ENCODE measurements around the gene DYRK3. TPM values are rescaled to one million over a fixed set of nuclear protein-coding genes. Genes with fewer than 3 reads are reported as not detected.

The DYRK3 gene
- total and polyA plus RNA-seq, 9 of the 15 experiments (the other 6 are each of a cell fraction or from before 2014, with no cell fraction given) = 4.5 to 33.7 (median 25.7) TPM

GRCh38 chr1:206635080-206635977 is at the start of gene DYRK3 (continued):
- TF ChIP-seq KLF1 (tag; IDR thresholded peaks at IDR 0.05) = peak; percentile 96
- TF ChIP-seq TEAD1 (CRISPR knock-in tag; IDR thresholded peaks at IDR 0.05) = peak in 1 of 2 experiments; percentile 78; a peak in 3 of 4 replicates
- TF ChIP-seq KLF16 (IDR thresholded peaks at IDR 0.05) = no peak
- no peak for TF ChIP-seq U2AF2 (optimal IDR thresholded peaks at IDR 0.05; ENCODE audit: low read depth, low read length)
- no peak for TF ChIP-seq TFAM (CRISPR knock-in tag; conservative IDR thresholded peaks at IDR 0.05)
- no peak for TF ChIP-seq ZNF212 (CRISPR knock-in tag; IDR thresholded peaks at IDR 0.05)
- TF ChIP-seq FOXP1 (CRISPR knock-in tag; IDR thresholded peaks at IDR 0.05) = peak; percentile 97
- peak; percentile 95 for TF ChIP-seq RBM22 (IDR thresholded peaks at IDR 0.05; ENCODE audit: low read depth, low read length, poor library complexity, severe bottlenecking)
- no peak for TF ChIP-seq ZNF583 (CRISPR knock-in tag; IDR thresholded peaks at IDR 0.05)
- TF ChIP-seq NR1H2 (CRISPR knock-in tag; IDR thresholded peaks at IDR 0.05) = peak; percentile 80
- no peak for TF ChIP-seq HLTF (IDR thresholded peaks at IDR 0.05)
- no peak for TF ChIP-seq RBM17 (IDR thresholded peaks at IDR 0.05; ENCODE audit: borderline replicate concordance, low read depth, low read length)
- no peak for TF ChIP-seq ZNF316 (IDR thresholded peaks at IDR 0.05)
- TF ChIP-seq ZNF780A (CRISPR knock-in tag; IDR thresholded peaks at IDR 0.05) = no peak
- TF ChIP-seq ZFPM2 (CRISPR knock-in tag; IDR thresholded peaks at IDR 0.05) = no peak; the same call in 1 of the 2 replicates
- no peak for TF ChIP-seq SRSF9 (IDR thresholded peaks at IDR 0.05; ENCODE audit: borderline replicate concordance, low read depth, low read length)
- peak; percentile 99 for TF ChIP-seq MAX (CRISPR knock-in tag; IDR thresholded peaks at IDR 0.05)
- TF ChIP-seq POLR3G (IDR thresholded peaks at IDR 0.05; ENCODE audit: extremely low read depth, insufficient read length, insufficient replicate concordance) = no peak
- TF ChIP-seq HDAC8 (tag; IDR thresholded peaks at IDR 0.05) = no peak
- no peak for TF ChIP-seq ZNF282 (CRISPR knock-in tag; IDR thresholded peaks at IDR 0.05)
- TF ChIP-seq RBM34 (IDR thresholded peaks at IDR 0.05; ENCODE audit: borderline replicate concordance, insufficient read depth, low read length) = peak; percentile 99; the same call in 1 of the 2 replicates
- TF ChIP-seq SMARCC2 (IDR thresholded peaks at IDR 0.05; ENCODE audit: low read depth) = no peak
- no peak for TF ChIP-seq ZNF830 (CRISPR knock-in tag; IDR thresholded peaks at IDR 0.05)
- peak; percentile 25; the same call in 1 of the 2 replicates for TF ChIP-seq CBFA2T3 (IDR thresholded peaks at IDR 0.05)
- TF ChIP-seq NCOA6 (IDR thresholded peaks at IDR 0.05) = peak; percentile 52; the same call in 1 of the 2 replicates
- TF ChIP-seq EP400 (IDR thresholded peaks at IDR 0.05) = peak; percentile 91
- TF ChIP-seq PHF8 (IDR thresholded peaks at IDR 0.05; ENCODE audit: borderline replicate concordance, low read length) = peak; percentile 98; the same call in 1 of the 2 replicates
- no peak for TF ChIP-seq ZBTB5 (IDR thresholded peaks at IDR 0.05)
- TF ChIP-seq GABPA (tag; conservative IDR thresholded peaks at IDR 0.05; ENCODE audit: low read depth) = 0 out of 2 replicates have a peak, but pooled peaks have one; percentile 45
